Prostate gland (tissue), 2 donors: ENCODE results near the gene FOXI1. TPM values are rescaled to one million over a fixed set of nuclear protein-coding genes. Genes with fewer than 3 reads are reported as not detected.

ENCODE experiments used
- DNase-seq: peaks from one replicate; pipeline ENCODE4 v3.0.0-alpha.2; 2019; ENCODE audit warnings: low spot score
- H3K27ac ChIP-seq, 2 donors: fragments of 200-600 bp; sonication (generic); 2 replicates each; pipeline ENCODE4 v1.5.1; 2017 to 2019
- H3K27me3 ChIP-seq: fragments of 200-600 bp; sonication (generic); replicated peaks from 2 replicates; pipeline ENCODE4 v1.5.1; 2019; ENCODE audit not compliant: insufficient read depth
- H3K36me3 ChIP-seq, 2 donors: fragments of 200-600 bp; sonication (generic); 1 replicate in 1 of 2; 2 replicates in 1 of 2; pipeline versions ENCODE4 v1.5.1 to v1.8.1; 2017 to 2019
- H3K4me1 ChIP-seq: fragments of 200-600 bp; sonication (generic); replicated peaks from 2 replicates; pipeline ENCODE4 v1.5.1; 2019
- H3K4me3 ChIP-seq, 2 donors: fragments of 200-600 bp; sonication (generic); 2 replicates each; pipeline ENCODE4 v1.5.1; 2017 to 2019
- H3K9me3 ChIP-seq: fragments of 200-600 bp; sonication (generic); 2 replicates; pipeline ENCODE4 v1.5.1; 2017
- CTCF ChIP-seq, 4 experiments: fragments of 200-600 bp in 2 of 4; fragments of 450-650 bp in 2 of 4; sonication (generic) in 2 of 4; IDR thresholded peaks; 1 replicate in 3 of 4; 2 replicates in 1 of 4; pipeline ENCODE4 v1.5.1; 2016 to 2019; ENCODE audit warnings: antibody characterized with exemption in 4 of 4, mild to moderate bottlenecking in 2 of 4, moderate library complexity in 2 of 4
- POLR2A ChIP-seq: fragments of 450-650 bp; IDR thresholded peaks from one replicate; pipeline ENCODE4 v1.6.1; 2016; ENCODE audit warnings: antibody characterized with exemption, mild to moderate bottlenecking
- POLR2AphosphoS5 ChIP-seq: sonication (generic); formaldehyde crosslinking; IDR thresholded peaks from one replicate; pipeline ENCODE4 v1.6.1; 2017; ENCODE audit warnings: antibody characterized with exemption
- WGBS: methylation state at CpG from one replicate; pipeline ENCODE4 v1.1.5; 2018; 5-methylcytosine and 5-hydroxymethylcytosine counted together
- intact Hi-C: fragments of 100-400 bp; cut with DNase I; formaldehyde crosslinking; loops from one replicate; pipeline ENCODE4 v1.14.2; 2022
- total RNA-seq, 2 donors: library from RNA; depleted of rRNA; stranded (reverse); fragments of >200 nt; gene quantifications; one replicate each; pipeline ENCODE4 v1.1.0, GENCODE V29; 2016

The FOXI1 gene
- total RNA-seq, 2 donors from 2014 or later: 1.2 TPM; not detected in 1

GRCh38 chr5:170071748-170072147 is 33.9 kb upstream of the FOXI1 start:
- Histone ChIP-seq H3K4me3 (no peak overlapping the region), H3K36me3 (no peaks in the 10 kb centered on the region), H3K4me1 (no peaks in the 10 kb centered on the region), H3K27me3 (no peaks in the 10 kb centered on the region), H3K27ac (no peak overlapping the region), H3K9me3 (no peaks in the 10 kb centered on the region)
- TF ChIP-seq POLR2A: no peak
- TF ChIP-seq CTCF (IDR thresholded peaks at IDR 0.05): no peak
- TF ChIP-seq POLR2AphosphoS5: no peak
- WGBS: 95% methylated on average over 2 of the region's 2 CpGs
- no peak for DNase-seq
- intact Hi-C loops: no loop called here

GRCh38 chr5:170075696-170076095 is 30.0 kb upstream of the FOXI1 start:
- Histone ChIP-seq H3K27ac (no peak overlapping the region), H3K4me1 (no peaks in the 10 kb centered on the region), H3K36me3 (no peaks in the 10 kb centered on the region), H3K4me3 (no peak overlapping the region), H3K9me3 (no peaks in the 10 kb centered on the region), H3K27me3 (no peaks in the 10 kb centered on the region)
- intact Hi-C loops: no loop called here
- WGBS: 80% methylated on average over 7 of the region's 7 CpGs
- TF ChIP-seq CTCF (IDR thresholded peaks at IDR 0.05) (no peak), POLR2AphosphoS5 (no peak)
- DNase-seq: no peak

GRCh38 chr5:170076211-170076610 is 29.5 kb upstream of the FOXI1 start:
- Histone ChIP-seq H3K9me3 (no peaks in the 10 kb centered on the region), H3K4me3 (no peak overlapping the region), H3K36me3 (no peaks in the 10 kb centered on the region), H3K27me3 (no peaks in the 10 kb centered on the region), H3K27ac (no peak overlapping the region), H3K4me1 (no peaks in the 10 kb centered on the region)
- intact Hi-C loops: no loop called here
- DNase-seq: no peak
- no peak for TF ChIP-seq CTCF (IDR thresholded peaks at IDR 0.05)
- TF ChIP-seq POLR2AphosphoS5: no peak
- TF ChIP-seq POLR2A: no peak
- 96% methylated on average over 1 of the region's 1 CpG for WGBS

GRCh38 chr5:170076739-170077138 is 29.0 kb upstream of the FOXI1 start:
- intact Hi-C loops: no loop called here
- Histone ChIP-seq H3K36me3 (no peaks in the 10 kb centered on the region), H3K9me3 (no peaks in the 10 kb centered on the region), H3K4me1 (no peaks in the 10 kb centered on the region), H3K27ac (no peak overlapping the region), H3K27me3 (no peaks in the 10 kb centered on the region), H3K4me3 (no peak overlapping the region)
- no peak for DNase-seq
- TF ChIP-seq POLR2AphosphoS5 (no peak), CTCF (IDR thresholded peaks at IDR 0.05) (no peak), POLR2A (no peak)

- no peak for TF ChIP-seq POLR2A
- TF ChIP-seq POLR2AphosphoS5: no peak
- TF ChIP-seq CTCF (IDR thresholded peaks at IDR 0.05): no peak
- Histone ChIP-seq H3K9me3 (no peaks in the 10 kb centered on the region), H3K4me3 (no peak overlapping the region), H3K27me3 (no peaks in the 10 kb centered on the region), H3K4me1 (no peaks in the 10 kb centered on the region), H3K36me3 (no peaks in the 10 kb centered on the region), H3K27ac (no peak overlapping the region)
- 95% methylated on average over 5 of the region's 5 CpGs for WGBS
- DNase-seq: no peak
- intact Hi-C loops: no loop called here
Observed at GRCh38 chr5:170077526-170077925, 28.2 kb upstream of the FOXI1 start.
